Measurements from ENCODE around the gene CTNNA3. TPM values are rescaled to one million over a fixed set of nuclear protein-coding genes. Genes with fewer than 3 reads are reported as not detected.

Gene CTNNA3
- total RNA-seq, 2 donors from 2014 or later, result 20.3 to 23.8 TPM

DNA sequence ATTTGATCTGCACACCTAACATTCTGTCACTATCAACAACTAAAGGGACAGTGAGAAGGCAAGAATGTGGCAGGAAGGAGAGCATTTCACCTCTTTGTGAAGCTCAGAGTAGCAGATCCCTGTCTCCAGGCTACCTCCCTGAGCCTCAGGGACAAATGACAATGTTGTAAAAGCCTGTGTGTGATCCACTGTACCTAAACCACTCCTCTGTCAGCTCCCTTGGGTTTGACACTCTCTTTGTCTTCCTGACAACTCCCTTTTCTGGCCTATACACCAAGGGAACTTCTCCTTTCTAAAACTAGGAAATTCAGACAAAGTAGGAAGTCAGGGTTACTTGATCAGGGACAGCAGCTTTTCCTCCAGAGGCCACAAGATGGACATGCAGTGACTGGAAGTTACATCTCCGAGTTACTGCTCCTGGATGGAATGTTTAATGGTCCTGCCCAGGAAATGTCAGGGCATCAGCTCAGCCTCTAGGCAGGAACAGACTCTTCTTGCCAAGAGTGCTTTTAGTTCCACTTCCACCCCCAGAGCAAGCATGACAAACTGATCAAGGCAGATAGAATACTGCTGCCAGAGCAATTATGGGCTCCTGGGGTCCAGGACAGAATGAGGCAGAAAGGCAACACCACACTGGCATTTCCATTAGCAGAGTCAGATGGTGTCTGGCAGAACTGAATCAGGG, 1784.7 kb downstream of the CTNNA3 start:
- no peak for DNase-seq (ENCODE audit: low spot score)
- Histone ChIP-seq H3K4me1 (peaks cover 0 to 10% of the 10 kb centered on the region in 2 donors), H3K4me3 (no peak overlapping the region), H3K27me3 (no peaks in the 10 kb centered on the region), H3K27ac (no peak overlapping the region), H3K36me3 (no peaks in the 10 kb centered on the region), H3K9me3 (no peaks in the 10 kb centered on the region)
- TF ChIP-seq, protein P1, sequence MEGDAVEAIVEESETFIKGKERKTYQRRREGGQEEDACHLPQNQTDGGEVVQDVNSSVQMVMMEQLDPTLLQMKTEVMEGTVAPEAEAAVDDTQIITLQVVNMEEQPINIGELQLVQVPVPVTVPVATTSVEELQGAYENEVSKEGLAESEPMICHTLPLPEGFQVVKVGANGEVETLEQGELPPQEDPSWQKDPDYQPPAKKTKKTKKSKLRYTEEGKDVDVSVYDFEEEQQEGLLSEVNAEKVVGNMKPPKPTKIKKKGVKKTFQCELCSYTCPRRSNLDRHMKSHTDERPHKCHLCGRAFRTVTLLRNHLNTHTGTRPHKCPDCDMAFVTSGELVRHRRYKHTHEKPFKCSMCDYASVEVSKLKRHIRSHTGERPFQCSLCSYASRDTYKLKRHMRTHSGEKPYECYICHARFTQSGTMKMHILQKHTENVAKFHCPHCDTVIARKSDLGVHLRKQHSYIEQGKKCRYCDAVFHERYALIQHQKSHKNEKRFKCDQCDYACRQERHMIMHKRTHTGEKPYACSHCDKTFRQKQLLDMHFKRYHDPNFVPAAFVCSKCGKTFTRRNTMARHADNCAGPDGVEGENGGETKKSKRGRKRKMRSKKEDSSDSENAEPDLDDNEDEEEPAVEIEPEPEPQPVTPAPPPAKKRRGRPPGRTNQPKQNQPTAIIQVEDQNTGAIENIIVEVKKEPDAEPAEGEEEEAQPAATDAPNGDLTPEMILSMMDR (IDR thresholded peaks at IDR 0.05), result no peak

DNA sequence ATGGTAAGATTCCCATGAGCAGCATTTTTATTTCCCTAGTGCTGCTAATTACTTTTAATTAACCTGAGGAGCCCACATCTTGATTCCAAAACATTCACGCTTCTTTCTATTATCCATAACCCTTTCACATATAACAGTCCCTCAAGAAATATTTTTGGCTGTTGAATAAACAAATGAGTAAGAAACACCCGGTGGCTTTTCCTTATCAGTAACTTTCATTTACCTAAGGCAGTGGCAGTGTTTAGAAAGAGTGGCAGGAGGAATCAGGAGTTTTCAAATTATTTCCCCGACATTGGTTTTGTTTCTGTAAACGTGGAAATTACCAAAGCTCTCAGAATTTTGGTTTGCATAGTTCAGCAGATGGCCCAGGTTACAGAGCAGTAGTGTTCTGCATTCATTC, 1785.8 kb downstream of the CTNNA3 start:
- Histone ChIP-seq H3K4me1 (peaks cover 0 to 10% of the 10 kb centered on the region in 2 donors), H3K9me3 (no peaks in the 10 kb centered on the region), H3K36me3 (no peaks in the 10 kb centered on the region), H3K27ac (no peak overlapping the region), H3K27me3 (no peaks in the 10 kb centered on the region), H3K4me3 (no peak overlapping the region)
- DNase-seq (ENCODE audit: low spot score), result no peak
- TF ChIP-seq, protein P1 (IDR thresholded peaks at IDR 0.05), result no peak

DNA sequence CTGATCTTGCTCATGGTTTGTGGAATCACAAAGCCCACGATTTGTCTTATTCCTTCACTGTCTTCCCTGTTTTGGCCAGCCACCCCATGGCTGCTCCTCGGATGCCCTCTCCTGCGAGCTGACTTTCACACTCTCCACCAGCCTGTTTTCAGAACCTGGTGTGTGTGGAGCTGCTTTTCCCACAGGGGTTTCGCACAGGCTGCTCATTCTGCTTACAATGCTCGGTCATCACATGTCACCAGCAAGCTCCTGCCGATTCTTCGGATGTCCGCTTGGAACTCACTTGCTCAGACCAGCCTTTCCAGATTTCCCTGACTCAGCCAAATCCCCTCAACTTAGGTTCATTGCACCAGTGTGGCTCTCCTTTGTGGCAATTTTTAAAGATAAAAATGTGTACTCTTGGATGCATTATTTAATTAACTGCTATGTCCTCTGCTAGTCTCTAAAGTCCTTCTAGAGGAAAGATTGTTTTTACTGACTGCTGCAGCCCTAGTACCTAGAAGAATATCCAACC, 1788.7 kb downstream of the CTNNA3 start:
- TF ChIP-seq, protein P1 (IDR thresholded peaks at IDR 0.05), result no peak
- DNase-seq (ENCODE audit: low spot score), result no peak
- H3K27me3 ChIP-seq, result no peaks in the 10 kb centered on the region
- H3K4me3 ChIP-seq, result no peak overlapping the region
- no peak overlapping the region for H3K27ac ChIP-seq
- no peaks in the 10 kb centered on the region for H3K36me3 ChIP-seq
- no peaks in the 10 kb centered on the region for H3K9me3 ChIP-seq
- peaks cover 0 to 10% of the 10 kb centered on the region in 2 donors for H3K4me1 ChIP-seq

DNA sequence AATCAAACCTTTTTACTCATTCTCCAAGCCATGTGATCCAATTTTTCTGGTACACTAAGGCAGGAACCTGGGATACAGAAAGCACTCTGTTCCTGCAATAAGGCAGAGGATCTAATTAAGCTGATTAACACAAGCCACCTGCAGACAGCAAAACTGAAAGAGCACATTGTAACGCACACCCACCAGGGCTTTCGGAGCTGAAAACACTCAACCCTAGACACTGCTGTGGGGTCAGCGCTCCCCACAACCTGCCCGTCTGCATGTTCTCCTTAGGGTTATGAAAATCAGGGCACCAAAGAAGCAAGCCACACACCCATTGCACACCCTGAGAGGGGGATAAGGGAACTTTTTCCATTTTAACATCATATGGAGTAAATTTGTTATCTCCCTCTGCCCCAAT, 1792.4 kb downstream of the CTNNA3 start:
- DNase-seq (ENCODE audit: low spot score), result no peak
- H3K9me3 ChIP-seq, result no peaks in the 10 kb centered on the region
- no peak overlapping the region for H3K4me3 ChIP-seq
- H3K27ac ChIP-seq, result no peak overlapping the region
- TF ChIP-seq, protein P1 (IDR thresholded peaks at IDR 0.05), result no peak
- H3K36me3 ChIP-seq, result no peaks in the 10 kb centered on the region
- H3K27me3 ChIP-seq, result no peaks in the 10 kb centered on the region
- no peaks in the 10 kb centered on the region for H3K4me1 ChIP-seq

DNA sequence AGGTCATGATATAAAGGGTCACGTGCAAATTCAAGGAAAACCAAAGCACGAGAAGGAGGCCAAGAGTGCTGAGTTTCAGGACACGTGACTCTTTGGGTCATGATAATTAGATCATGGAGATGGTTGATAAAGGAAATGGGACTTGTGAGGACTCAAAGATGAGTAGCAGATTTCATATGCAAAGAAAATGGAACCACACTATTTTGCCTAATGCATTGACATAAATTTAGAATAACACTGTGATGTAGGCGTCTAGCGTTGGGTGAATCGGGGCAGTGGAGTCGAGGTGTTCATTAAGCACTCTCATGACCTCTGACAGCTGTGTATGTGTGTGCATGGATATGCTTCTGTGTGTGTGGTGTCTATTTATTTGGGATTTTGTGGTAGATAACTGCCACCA, 1795.7 kb downstream of the CTNNA3 start:
- Histone ChIP-seq H3K4me1 (no peaks in the 10 kb centered on the region), H3K9me3 (no peaks in the 10 kb centered on the region), H3K4me3 (no peak overlapping the region), H3K27me3 (no peaks in the 10 kb centered on the region), H3K27ac (no peak overlapping the region), H3K36me3 (no peaks in the 10 kb centered on the region)
- TF ChIP-seq, protein P1 (IDR thresholded peaks at IDR 0.05), result no peak
- DNase-seq (ENCODE audit: low spot score), result no peak

DNA sequence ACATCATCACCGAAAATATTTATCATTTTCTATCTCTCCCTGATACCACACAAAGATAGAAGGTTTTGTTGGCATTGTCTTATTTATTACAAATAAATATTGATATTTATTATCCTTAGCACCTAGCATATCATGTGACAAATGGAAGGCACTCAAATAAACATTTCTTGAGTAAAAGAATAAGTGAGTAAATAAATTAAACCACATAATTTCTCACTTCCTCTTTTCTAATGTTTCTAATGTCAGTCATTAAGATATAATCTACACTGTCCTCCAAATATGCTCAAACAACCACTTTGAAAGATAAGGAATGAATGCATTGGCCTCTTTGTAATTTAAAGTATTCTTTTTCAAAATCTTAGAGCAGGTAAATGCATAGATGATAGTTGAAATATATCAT, 1797.9 kb downstream of the CTNNA3 start:
- TF ChIP-seq, protein P1 (IDR thresholded peaks at IDR 0.05), result no peak
- Histone ChIP-seq H3K27me3 (no peaks in the 10 kb centered on the region), H3K4me1 (no peaks in the 10 kb centered on the region), H3K9me3 (no peaks in the 10 kb centered on the region), H3K4me3 (no peak overlapping the region), H3K27ac (no peak overlapping the region), H3K36me3 (no peaks in the 10 kb centered on the region)
- no peak for DNase-seq (ENCODE audit: low spot score)

All from right atrium auricular region (tissue), 2 donors.